NCI-H1092 treated with DMSO at 0.1 percent for 48 hours (cell line): ENCODE measurements around the gene CHRNB2.

ENCODE experiments used
- DNase-seq: peaks from one replicate; lab custom pipeline; 2025; lab: John Stamatoyannopoulos, UW

CHRNB2 gene

DNA sequence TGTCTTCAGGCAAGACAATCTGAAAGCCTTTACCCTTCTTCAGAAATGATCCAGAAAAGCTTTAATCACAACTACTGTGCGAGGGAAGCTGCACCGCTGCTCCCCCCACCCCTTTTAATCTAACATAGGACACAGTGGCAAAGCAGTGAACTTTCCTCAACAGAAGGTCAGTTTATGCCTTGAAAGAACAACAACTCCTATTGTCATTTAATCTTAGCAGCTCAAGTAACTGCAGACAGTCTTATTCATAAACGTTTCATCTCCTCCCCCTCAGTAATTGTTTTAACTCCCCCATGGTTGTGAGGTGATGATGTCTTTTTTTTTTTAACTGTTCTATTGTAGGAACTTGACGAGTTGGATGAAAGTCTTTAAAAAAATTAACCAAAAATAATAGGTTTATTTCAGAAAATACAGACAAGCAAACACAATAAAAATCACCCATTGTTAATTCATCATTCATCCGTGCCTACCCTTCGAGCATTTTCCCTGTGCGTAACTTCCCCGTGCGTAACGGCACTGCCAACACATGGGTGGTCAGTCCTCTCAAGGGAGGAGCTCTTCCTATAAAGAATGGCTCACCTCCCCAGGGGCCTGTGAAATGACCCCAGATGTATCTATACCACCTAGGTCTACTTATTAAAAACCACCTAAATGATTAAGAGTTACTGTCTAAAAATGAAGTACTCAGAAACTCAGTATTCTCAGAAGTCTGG is 43.7 kb downstream of the CHRNB2 start:
- DNase-seq = no peak

DNA sequence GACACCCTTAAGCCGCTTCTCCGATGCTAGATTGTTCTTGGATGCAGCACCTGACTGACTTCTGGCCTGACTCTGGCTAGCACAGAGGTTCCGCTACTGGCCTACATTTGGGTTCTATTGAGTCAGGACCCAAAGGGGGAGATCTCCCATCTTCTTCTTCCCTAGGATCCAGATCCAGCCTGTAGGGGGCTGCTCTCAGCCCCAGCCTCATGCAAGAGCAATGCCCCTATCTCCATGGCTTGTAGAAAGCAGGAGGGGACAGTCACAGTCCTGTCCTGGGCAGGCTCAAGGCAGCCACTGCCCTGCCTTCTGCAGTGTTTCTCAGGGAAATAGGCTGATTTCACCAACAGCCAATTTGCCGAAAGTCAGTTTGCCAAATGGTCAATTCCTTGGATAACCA is 46.7 kb downstream of the CHRNB2 start:
- no peak for DNase-seq

DNA sequence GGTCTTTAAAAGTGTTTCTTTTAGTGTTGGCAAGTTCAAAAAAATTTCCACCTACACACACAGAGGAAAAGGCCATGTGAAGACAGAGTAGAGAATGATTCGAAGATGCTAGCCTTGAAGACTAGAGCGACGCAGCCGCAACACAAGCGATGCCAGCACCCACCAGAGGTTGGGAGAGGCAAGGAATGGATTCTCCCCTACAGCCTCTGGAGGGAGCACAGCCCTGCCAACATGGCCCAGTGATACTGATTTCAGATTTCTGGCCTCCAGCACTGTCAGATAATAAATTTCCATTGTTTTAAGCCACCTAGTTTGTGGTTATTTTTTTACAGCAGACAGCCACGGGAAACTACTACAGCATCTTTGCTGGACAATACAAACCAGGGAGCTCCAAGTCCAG is 47.3 kb downstream of the CHRNB2 start:
- DNase-seq = no peak

DNA sequence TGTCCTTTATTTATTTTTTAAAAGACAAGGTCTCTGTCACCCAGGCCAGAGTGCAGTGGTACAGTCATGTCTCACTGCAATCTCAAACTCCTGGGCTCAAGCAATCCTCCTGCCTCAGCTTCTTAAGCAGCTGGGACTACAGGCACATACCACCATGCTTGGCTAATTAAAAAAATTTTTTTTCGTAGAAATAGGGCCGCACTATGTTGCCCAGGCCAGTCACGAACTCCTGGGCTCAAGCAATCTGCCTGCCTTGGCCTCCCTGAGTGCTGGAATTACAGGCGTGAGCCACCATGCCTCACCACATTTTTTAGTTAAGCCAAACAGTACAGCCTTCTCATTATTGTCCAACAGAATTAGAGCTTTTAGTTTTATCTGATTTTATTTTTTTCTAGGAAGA is 47.8 kb downstream of the CHRNB2 start:
- DNase-seq = no peak

DNA sequence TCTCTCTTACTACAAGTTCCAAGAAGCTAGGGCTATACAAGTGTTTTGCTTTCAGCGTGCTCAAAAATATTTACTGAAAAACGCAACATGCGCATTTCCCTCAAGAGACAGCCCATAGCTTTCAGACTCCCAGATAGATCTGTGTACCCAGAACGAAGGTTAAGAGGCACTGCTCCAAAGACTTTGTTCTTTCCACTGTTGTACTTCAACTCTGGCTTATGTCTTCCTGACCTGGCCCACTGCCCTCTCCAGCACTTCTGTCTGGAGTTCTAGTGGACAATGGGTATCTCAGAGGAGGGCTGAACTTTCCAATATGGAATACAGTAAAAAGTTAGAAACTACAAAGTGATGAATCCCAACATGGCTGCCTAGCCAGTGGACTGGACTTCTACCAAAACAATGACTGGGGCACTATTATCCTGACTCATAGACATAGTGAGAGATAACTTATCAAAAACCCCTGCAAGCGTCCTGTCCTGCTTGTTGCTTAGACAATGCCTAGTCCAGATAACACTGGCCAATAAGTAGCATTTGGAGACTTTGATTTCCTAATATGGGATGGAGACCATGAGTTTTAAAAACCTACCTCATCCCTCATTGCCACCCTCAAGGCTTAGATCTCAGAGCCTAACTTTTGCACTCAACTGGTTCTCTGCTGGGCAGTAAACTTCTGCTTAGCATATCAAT is 49.2 kb downstream of the CHRNB2 start:
- no peak for DNase-seq

DNA sequence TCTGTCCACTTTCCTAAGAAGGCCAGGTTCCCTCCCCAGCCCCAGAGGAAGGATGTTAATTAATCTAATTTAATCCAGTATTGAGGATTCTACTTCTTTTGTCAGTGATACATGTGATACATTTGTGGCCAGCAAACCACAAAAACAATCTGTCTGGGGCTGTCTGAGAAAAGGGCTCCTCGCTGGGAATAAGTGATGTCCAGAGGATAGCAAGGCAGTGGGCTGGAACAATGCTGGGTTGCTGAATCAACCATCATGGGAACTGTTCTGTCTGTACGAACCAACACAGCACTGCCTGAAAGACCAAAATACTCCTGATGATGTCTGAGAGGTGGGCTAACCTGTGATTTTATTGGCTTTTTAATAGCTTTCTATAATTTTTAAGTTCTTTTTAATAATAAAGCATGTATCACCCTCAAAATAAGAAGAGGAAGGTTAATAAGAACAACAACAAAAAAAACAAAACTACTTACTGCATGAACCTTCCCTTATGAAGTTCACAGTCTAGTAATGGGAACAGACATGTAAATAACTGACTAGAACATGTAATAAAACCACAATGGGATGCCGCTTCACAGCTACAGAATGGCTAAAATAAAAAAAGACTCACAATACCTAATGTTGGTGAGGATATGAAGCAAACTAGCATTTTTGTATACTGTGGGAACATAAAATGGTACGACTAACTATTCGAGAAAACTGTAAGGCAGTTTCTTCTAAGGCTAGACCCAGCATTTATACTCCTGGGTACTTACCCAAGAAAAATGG is 51.8 kb downstream of the CHRNB2 start:
- no peak for DNase-seq

DNA sequence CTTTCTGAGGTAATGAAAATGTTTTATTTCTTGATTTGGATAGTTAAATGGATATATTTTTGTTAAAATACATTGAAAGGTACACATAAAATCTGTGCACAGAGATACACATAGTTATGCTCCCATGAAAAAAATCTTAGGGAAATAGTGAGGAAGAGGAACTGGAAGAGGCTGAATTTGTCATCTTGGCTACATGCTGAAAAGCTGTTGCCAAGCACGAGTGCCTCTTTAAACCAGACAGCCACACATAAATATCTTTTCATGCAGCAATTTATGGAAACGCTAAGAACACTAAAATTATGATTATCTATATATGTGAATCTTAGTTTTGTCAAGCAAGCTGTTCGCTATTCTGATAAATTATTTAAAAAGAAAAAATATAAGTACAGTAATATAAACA is 53.2 kb downstream of the CHRNB2 start:
- no peak for DNase-seq

DNA sequence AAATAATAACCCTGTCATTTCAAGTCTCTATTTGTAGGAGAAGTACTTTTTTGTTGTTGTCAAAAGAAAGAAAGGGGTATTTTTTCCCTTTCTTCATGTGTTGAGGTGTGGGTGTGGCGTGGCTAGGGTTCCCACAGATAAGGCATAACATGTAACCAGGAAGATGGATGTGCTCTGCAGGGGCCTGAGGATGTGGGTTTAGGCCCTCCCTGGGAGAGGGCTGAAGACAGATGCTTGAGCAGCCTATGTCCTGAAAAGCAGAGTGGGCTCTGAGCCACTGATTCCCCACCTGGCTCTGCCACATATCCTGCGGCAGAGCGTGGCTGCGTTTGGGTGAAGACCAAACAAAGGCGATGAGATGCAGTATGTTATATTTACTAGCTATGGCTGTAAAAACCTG is 54.3 kb downstream of the CHRNB2 start:
- DNase-seq = no peak

DNA sequence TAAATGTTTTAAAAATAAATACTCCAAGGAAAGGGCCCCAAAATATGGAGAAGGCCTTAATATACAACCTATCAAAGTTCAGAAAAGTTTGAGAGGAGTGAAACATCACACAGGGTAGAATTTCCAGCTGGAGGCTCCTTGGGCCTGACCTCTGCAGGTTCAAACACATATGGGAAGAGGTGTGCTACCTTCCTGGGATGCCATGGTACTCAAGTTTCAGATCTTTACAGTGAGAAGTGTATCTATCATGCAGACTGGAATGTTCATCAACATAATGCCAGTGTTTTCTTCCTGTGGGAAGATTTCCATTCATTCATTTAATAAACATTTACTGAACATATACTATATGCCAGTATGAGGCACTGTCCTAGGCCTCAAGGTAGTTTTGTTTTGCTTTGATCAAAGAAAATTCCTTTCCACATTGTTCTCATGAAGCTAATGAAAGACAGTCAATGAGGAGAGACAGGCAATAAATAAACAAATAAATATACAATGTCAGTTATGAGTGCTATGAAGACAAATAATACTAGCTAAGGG is 55.0 kb downstream of the CHRNB2 start:
- DNase-seq = no peak

DNA sequence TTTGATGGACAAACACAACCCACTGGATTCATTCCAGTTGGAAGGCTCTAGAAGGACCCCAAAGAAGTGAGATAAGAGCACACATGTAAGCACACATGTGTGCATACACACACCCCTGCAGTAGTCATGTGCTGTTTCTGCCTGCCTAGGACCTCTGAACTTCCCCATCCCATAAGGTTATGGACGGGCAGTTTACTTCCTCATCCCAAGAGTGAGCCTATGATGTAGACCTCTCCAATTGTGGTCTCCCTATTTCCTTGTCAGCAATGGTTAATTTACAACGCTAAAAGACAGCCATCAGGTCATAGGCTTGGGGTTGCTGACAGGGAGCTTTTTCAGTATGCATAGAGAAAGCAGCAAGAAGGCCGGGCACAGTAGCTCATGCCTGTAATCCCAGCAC is 55.8 kb downstream of the CHRNB2 start:
- DNase-seq = no peak

DNA sequence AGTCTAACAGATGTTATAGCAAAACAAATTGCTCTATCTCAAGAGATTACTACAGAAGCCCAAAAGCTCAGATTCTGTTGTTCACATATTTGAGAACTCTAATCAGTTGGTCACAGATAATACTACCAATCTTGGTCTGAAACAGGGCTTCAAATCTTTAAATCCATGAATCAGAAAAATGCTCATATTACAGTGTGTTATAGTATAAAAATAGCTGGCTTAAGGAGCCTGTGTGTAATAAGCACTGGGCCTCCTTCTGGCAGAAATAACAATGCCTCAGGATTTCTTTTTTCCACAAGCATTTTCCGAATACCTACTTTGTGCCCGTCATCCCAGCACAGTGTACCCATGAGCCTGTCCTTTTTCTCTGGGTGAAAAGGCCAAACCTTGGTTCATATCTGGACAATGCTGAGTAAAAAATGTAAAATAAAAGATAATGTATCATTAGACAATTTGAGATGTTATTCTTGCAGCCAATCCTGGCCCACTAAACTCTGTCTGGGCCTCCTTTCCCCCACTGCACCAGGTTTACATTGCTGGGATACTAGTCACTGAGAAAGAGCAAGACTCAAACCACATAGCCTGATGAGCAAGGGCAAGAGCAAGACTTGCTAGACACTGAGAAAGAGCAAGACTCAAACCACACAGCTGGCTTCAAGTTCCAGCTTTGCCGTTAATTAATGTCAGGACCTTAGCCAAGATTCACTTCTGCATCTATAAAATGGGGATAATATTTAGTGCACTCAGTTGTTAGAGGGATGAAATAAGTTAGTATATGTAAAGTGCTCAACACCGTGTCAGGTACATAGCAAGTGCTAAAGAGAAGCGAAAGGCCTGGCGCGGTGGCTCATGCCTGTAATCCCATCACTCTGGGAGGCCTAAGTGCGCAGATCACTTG is 57.4 kb downstream of the CHRNB2 start:
- no peak for DNase-seq

DNA sequence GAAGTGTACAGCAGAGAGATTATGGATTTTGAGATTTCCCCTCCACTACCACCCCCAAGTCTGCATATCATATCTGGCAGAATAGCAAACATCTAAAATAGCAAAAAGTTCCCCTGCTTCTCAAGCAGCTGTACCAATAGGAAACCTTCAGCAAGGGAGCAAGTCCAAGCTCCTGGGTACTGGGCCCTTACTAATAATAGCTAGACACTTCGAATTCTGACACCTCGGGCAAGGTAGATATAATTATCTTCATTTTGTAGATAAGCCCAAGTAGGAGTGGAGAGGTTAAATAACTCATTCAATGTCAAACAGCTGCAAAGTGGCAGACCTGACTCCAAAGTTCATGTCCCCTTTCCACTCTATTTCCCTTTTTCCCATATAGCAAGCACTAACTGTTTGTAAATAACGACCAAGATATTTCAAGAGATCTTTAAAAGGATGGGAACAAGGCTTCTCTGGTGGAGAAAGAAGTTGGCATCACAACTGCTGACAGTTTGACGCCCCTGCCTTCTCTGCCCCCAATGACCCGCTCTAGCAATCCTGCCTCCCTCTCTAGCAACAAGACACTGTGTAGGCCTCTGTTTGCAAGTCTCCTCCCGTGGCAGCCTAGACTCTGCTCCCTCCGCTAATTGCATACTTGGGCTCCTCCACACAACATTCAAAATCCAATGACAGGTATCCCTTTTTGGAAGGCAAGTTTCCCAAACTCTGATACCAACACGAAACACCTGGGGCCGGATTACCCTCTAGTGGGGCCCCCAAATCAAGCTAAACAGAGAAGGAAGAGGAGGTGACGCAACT is 59.1 kb downstream of the CHRNB2 start:
- no peak for DNase-seq

DNA sequence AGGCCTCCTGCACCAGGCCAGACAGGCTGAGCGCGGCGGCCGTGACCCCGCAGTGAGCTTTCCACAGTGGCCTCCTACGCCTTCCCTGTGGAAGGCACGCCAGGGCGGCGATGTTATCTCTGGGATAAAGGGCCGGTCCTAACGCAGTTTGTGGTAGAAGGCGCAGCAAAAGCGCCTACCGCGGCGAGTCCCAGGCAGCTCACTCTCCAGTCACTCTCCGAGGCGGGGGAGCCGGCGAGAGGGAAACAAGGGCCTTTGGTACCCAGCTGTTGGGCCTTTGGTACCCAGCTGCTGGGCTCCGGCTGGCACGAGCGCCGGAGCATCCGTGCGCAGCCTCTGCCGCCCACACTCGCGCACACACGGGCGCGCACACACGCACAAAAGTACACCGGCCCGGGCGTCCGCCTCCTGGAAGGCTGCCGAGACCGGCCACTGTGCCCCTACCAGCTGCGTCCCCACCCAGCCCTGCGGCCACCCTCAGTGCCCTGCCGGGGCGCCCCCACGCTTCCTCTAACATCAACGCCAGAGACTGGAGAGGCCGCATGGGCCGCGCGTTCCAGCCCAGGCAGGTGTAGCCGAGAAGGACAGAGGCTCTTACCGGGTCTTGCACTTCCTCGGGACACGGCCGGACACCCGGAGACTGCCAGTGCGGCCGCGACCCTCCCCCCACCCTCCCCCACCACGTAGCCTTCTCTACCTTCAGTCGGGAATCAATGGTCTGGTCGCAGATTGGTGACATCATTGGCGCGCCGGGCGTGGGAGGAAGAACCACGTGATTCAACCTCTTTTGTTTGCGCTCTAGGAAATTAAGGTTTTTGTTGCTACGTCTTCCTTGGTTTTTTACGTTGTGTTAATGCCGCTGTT is 59.9 kb downstream of the CHRNB2 start:
- DNase-seq = peak; percentile 93

DNA sequence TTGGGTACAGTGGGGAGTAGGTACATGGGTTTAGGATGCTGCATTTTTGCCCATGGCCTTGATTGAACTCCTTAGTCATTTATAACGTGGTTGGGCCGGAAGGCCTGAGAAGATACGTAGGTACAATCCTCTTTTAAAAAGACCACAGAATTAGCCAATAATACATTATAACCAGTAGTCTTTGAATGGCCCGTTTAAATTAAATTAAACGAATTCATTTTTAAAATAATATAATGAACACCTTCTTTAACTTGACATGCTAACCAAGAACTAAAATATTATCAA is 60.5 kb downstream of the CHRNB2 start:
- no peak for DNase-seq

DNA sequence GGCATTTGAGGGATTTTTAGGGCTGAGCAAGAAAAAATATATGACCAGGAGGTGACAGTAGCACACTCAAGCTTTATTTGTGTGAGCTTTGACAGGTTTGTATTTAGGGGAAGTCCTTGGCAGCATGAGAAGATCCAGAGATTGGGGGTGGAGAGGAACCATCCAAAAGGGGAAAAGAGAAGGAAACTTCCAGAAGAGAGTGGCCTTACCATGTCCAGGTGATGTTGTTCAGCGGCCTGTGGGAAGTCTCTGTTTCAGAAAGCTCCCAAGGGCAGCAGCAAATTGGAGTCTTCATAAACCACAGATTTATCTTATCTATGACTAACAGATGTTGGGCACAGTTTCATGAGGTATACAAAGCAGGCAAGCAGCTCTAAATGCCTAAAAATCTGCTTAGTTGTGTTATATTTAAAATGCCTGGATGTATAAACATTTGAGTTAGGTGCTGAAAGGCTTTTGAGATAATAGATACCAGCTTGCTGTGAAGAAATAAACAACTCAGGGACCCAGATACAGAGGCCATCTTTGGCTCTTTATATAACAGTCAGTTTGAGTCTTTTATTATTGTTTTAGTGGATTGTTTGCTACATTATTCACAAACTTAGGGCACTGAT is 61.6 kb downstream of the CHRNB2 start:
- DNase-seq = no peak
